A549 (cell line): ENCODE results near the gene RIPPLY2.

ENCODE experiments used
- JUNB ChIP-seq: fragments of >200 bp; sonication (Bioruptor Twin); formaldehyde crosslinking; IDR thresholded peaks from 2 replicates; pipeline ENCODE4 v1.6.1; 2016
- MAFK ChIP-seq: fragments of 450-650 bp; IDR thresholded peaks from 2 replicates; pipeline ENCODE4 v1.6.1; 2014; ENCODE audit not compliant: partially characterized antibody
- POLR2A ChIP-seq: IDR thresholded peaks from 2 replicates; pipeline ENCODE4 v1.6.1; 2012; ENCODE audit warnings: mild to moderate bottlenecking, low read length
- TFCP2L1 ChIP-seq: fragments of 250-450 bp; sonication (Bioruptor Pico); IDR thresholded peaks from 2 replicates; pipeline ENCODE4 v1.5.0; 2021; ENCODE audit warnings: mild to moderate bottlenecking
- TF ChIP-seq, protein P1 (sequence below): fragments of >200 bp; sonication (Bioruptor Twin); formaldehyde crosslinking; IDR thresholded peaks from 3 replicates; pipeline ENCODE4 v1.5.1; 2016
- TF ChIP-seq, protein P2 (sequence below): fragments of >200 bp; sonication (Bioruptor Twin); formaldehyde crosslinking; IDR thresholded peaks from 2 replicates; pipeline ENCODE4 v1.6.1; 2016
- TF ChIP-seq, protein P3 (sequence below): IDR thresholded peaks from 2 replicates; pipeline ENCODE4 v1.6.1; 2012

DNA sequence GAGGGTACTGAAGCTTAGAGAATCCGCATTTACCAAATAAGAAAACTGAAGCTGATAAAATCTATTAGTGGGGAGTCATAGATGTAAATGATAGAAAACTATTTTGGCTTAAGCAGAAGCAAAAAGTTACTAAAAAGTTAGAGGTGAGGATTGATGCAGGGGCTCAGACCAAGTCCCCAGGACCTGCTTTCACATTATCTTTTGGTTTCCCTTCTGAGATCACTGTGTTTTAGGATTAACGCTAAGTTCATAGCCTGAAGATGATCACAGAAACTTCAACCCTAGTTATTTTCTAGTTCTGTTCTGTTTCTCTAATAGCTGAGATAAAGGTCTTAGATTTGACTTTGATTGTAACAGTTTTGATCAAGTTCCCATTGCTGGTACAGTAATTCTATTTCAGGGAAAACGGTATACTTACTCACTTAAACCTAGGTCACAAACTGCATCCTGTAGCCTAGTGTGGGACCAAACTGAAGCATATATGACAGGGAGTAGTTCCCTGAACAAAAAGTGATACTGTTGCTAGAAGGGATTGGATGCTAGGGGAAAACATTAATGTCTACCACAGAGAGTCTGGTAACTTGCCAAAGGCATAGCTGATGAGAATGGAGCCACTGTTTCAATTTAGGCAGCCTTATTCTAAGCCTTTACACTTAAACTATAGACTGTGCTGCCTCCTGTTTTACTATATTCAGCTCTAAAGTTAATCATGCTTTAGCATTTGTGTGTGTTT lies 19.4 kb downstream of the RIPPLY2 start:
- TF ChIP-seq MAFK (no peak), JUNB (no peak), TFCP2L1 (CRISPR knock-in tag) (no peak), POLR2A (no peak)
- TF ChIP-seq, protein P1, sequence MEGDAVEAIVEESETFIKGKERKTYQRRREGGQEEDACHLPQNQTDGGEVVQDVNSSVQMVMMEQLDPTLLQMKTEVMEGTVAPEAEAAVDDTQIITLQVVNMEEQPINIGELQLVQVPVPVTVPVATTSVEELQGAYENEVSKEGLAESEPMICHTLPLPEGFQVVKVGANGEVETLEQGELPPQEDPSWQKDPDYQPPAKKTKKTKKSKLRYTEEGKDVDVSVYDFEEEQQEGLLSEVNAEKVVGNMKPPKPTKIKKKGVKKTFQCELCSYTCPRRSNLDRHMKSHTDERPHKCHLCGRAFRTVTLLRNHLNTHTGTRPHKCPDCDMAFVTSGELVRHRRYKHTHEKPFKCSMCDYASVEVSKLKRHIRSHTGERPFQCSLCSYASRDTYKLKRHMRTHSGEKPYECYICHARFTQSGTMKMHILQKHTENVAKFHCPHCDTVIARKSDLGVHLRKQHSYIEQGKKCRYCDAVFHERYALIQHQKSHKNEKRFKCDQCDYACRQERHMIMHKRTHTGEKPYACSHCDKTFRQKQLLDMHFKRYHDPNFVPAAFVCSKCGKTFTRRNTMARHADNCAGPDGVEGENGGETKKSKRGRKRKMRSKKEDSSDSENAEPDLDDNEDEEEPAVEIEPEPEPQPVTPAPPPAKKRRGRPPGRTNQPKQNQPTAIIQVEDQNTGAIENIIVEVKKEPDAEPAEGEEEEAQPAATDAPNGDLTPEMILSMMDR = no peak
- TF ChIP-seq, protein P2, sequence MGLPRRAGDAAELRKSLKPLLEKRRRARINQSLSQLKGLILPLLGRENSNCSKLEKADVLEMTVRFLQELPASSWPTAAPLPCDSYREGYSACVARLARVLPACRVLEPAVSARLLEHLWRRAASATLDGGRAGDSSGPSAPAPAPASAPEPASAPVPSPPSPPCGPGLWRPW = no peak
- TF ChIP-seq, protein P3, sequence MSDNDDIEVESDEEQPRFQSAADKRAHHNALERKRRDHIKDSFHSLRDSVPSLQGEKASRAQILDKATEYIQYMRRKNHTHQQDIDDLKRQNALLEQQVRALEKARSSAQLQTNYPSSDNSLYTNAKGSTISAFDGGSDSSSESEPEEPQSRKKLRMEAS = no peak
